GM18520 (cell line): ENCODE results near the gene TIPARP.
A peak's percentile ranks its signal among the peaks of the same experiment; 100 is the strongest.
"Not testable (repeated sequence)": the region's sequence is repeated elsewhere in the genome, so short reads cannot be mapped to it uniquely, and the experiment has no call there.

Experiments used
- ATAC-seq: cut with Tn5 transposase; IDR thresholded peaks from one replicate; pipeline ENCODE4 v1.9.1; 2021; ENCODE audit not compliant: unreplicated experiment

The TIPARP gene

DNA sequence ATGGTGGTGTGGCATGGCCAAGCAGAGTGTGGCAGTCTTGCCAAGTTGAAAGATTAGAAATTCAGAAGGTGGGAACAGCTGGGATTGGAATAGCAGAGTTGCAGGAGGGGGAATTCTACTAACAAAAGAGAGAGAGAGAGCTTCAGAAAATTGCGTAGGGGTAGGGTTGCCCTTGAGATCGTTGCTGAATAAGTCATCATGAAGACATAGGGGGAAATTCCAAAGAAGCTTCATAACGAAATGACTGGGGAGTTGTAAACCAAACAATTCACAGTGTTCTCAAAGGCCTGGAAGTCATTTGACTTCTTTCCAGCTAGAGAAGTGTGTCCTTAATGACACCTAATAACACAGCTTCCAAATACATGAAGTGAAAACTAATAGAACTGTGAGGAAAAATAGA is 26.3 kb upstream of the TIPARP start:
- no peak for ATAC-seq

DNA sequence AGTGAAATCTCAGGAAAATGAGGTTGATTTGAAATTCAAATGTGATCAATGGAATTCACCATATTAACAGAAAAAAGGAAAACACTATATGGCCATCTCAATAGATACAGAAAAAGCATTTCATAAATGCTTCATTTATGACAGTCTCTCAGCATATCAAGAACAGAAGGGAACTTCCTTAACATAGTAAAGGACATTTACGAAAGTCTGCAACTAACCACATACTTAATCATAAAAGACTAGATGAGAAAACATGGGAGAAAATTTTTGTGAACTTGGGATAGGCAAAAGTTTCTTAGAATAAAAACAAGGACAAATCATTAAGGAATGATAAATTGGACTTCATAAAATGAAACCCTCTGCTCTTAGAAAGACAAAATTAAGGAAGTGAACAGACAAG is 24.7 kb upstream of the TIPARP start:
- ATAC-seq: no peak

DNA sequence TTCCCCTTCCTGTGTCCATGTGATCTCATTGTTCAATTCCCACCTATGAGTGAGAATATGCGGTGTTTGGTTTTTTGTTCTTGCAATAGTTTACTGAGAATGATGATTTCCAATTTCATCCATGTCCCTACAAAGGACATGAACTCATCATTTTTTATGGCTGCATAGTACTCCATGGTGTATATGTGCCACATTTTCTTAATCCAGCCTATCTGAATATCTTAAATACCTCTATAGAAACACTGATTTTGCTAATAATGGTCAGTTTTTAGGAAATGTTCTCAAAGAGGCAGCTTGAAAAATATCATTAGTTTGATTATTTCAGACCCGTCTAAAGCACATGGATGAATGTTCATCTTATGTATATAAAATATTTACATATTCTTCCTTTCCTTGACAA is 21.7 kb upstream of the TIPARP start:
- ATAC-seq: not testable (repeated sequence)

DNA sequence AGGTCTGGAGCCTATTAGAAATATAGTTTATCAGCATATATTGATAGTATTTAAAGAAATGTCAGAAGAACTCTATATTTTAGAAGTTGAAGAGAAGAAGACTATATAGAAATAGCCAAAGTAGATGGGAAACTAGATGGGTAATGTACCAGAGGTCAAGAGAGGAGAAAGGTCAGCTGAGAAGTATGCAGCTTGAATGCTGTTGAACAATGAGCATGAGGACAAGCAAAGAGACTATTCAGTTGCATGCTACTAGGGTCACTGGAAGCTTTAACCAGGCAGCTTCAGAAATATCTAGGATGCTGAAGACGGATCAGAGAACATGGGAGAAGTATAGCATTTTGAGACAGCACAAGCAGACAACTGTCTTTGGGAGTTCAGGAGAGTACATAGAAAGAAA is 19.6 kb upstream of the TIPARP start:
- ATAC-seq: no peak

DNA sequence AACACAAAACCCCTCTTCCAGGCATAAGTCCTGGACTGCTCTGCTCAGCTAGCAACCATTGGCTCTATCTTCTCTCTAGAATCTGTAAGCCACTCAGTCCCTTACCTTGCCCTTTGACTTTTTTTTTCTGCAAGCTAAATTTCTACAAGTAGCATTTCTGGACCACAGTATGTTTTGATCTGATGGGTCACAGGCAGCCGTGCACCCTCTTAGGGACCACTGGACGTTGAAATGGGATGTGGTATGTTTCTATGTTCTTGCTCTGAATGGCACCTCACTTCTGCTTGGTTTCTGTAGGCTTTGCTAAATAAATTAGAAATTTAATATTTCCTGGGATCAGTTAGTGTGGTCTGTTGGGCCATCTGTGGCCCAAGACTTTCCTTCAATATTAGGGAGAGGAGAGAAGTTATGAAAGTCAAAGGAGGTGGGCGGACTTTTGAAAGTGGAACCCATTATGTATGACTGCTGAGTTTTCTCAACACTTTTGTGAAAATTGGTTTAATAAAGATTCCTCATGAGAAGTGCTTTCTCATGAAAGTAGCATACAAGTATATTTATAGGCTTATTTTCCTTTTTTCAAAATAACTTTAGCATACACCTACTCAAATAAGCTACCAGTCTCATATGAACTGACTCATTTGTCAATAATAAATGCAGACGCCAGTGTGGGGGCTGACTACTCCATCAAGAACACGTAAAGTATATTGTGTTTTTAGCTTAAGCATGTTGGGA is 18.4 kb upstream of the TIPARP start:
- no peak for ATAC-seq

DNA sequence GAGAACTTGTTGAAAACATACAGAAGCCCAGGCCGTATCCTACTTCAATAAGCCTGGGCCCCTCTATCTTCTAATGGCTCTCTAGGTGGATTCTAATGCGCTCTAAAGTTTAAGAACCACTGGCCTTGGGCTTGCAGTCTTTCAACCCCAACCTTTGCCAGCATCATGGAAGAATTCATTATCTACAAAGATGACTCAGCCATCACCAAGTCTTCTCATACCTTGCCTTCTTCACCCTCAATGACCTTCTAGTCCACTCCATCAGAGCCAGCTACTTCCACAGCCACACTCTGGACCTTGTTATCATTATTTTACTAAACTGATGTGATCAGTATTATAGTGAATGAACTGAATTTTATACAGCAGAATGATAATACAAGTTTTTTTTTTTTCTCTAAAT is 16.9 kb upstream of the TIPARP start:
- no peak for ATAC-seq

DNA sequence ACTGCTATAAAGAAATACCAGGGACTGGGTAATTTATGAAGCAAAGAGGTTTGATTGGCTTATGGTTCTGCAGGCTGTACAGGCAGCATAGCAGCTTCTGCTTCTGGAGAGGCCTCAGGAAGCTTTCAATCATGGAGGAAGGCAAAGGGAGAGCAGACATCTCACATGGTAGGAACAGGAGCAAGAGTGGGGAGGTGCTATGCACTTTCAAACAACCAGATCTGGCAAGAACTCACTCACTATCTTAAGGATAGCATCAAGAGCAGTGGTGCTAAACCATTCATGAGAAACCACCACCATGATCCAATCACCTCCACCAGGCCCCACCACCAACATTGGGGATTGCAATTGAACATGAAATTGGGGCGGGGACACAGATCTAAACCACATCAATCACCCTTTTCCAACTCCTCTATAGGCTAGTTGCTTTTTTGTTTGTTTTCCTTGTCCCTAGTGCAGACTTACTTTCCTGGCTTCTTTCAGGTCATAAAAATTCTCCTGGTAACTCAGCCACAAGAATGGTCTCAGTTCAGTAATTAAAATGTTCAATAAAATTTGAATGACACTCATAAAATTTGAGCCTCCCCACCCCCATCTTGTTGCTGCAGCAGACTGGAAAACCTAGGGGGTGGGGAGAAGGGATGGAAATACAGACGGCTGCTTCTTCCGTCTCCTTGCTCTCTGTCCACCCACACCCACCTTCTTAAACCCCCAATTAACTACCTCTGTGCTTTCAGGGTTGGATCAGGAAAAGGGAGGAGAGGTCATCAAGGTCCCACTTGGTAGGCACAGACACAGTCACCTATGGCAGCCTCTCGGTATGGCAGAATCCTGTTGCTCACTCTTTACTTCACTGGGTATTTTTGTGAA is 16.3 kb upstream of the TIPARP start:
- ATAC-seq: no peak

DNA sequence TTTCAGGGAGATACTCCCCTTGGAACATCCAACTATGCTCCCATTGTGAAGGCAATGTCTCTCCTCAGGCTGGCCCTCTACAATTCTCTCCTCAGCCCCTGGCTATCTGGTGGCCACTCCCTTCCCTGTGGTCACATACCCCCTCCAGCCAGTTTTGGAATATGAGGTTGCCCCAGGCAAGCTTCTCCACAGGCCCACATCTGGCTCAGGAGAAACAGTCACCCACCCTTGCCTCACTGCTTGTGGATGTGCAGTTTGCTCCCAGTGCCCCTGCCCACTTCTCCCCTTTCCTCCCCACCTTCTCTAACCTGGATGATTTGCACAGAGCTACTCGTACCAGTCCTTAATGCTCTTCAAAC is 15.7 kb upstream of the TIPARP start:
- no peak for ATAC-seq

DNA sequence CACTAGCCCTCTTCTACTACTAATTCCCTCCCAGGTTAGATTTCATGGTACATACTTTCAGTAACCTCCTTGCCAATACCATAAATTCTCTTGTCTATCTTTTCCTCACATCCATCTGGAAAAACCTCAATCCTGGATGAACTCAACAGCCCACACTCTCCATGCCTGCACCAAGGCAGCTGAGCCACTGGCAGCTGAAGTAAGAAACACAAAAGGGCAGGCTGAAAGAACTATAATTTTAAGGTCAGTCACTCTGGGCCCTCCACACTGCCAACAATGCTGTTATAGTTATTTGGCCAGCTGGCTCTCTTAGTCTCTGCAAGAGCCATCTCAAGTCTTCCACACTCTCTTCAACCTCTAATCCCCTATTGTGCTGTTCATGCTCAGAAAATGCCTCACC is 15.1 kb upstream of the TIPARP start:
- ATAC-seq: no peak

DNA sequence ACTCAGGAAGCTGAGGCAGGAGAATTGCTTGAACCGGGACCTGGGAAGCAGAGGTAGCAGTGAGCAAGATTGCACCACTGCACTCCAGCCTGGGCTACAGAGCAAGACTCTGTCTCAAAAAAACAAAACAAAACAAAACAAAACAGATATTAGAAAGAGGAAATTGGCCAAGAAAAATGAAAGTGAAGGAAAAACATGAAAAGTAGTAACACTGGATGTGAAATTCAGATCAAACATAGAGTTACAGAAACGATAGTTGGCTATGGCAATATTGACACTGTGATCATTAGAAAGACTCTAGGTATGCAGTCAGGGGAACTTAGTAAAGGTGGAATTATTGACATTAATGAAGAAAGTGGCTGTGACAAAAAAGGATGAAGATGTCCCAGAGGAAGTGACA is 13.2 kb upstream of the TIPARP start:
- ATAC-seq: no peak

DNA sequence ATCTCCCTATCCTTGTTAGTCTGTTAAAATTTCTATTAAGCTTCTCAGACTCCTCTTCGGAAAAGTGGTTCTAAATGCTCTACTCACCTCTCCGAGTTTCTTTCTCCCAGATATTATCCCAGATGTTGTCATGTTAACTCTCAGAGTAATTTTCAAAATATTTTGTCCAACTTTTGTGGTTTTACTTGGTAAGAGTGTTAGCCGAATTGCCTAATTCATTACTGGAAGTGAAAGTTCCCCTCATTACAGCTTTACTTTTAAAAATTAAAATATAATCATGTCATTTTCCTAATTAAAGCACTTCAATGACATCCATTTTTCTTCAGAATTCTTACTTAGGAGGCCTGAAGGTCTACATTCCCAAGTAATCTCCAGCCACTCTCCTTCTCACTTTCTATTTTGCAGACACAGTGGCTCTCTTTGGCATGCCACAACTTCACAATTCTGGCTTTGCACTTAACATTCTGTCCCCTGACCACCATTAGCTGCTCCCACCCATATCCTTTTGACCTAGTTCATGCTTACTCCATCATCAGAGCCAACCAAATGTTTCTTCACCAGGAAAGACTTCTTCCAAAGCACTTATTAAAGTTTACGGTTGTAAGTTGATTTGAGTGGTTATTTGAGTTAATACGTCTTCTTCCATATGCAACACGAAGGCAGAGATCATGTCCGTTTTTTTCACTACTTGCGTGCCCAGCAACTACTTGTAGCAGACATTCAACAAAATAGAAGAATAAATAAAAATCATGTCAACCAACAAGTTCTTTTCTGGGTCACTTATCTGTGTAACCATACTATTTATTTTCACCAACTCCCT is 10.2 kb upstream of the TIPARP start:
- no peak for ATAC-seq

DNA sequence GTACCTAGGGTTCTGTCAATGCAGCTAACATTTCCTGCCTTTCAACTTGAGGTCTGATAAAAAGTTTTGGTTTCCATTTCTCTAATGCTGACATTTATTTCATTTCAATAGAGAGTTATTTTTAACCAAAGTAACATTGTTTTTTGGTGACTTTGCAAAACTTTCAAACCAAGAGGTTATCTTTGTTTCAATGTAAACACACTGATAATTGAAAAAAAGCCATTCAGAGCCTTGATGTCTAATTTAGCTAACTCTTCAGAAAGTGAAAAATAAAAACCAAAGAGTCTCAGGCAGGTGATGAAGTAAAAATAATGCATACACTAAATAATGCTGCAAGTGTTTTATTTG is 9.6 kb upstream of the TIPARP start:
- ATAC-seq: peak; percentile 51

DNA sequence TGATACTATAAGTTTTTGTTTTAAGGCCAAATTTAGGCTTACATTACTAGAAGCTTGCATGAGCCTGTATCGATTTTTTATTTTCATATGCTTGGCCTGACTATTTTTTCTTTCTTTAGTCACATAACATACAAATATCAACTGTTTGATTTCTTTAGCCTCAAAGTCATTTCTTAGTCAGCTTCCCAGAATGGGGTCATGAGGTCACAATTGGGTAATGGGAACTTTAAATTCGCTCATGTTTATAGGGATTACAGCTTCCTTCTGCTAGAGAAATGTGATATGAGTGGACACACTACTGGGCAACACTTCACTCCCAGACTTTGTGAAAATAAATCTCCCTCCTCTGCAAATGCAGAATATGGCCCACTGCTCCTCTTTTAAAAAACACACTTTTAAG is 9.1 kb upstream of the TIPARP start:
- ATAC-seq: peak; percentile 2

DNA sequence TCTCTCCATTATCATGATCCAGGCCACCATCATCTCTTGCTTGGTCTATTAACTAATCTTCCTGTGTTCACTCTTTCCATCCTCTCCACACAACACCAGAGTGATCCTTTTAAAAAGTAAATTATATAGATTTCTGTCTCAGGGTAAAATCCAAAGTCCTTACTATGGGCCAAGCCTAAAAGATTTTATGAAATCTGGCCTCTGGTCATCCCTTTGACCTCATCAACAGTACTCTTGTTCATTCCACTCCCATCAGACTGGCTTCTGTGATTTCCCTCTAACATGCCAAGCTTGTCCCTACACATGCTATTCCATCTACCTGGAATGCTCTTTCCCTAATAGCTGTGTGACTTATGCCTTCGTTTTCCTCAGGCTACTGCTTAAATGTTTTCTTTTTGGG is 8.3 kb upstream of the TIPARP start:
- ATAC-seq: no peak

DNA sequence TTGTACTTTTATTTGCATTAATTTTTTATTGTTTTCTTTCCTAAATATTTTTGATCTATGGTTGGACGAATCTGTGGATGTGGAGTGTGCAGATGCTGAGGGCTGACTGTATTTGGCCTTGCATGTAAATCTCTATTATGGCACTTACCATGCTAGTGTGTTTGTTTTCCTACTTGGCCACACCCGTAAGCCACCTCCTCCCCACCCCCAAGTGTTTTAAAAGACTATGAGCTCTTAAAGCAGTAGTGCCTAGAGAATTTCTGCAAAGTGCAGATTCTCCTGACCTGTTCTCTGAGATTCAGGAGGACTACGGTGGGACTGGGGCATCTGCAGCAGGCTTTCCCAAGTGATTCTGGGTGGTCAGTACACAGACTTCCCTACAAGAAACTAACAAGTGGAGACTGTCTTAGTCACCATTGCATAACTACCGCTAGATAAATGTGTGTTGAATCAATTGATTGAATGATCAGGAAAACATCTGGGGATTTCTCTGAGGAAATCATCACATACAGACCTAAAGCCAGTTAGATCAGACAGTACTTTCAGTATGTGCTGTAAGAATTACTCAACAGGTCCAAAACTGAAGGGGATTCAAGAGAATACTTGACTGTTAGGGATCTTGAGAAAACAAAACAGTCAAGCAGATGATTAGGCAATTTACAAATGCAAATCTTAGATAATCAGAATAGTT is 6.2 kb upstream of the TIPARP start:
- no peak for ATAC-seq

DNA sequence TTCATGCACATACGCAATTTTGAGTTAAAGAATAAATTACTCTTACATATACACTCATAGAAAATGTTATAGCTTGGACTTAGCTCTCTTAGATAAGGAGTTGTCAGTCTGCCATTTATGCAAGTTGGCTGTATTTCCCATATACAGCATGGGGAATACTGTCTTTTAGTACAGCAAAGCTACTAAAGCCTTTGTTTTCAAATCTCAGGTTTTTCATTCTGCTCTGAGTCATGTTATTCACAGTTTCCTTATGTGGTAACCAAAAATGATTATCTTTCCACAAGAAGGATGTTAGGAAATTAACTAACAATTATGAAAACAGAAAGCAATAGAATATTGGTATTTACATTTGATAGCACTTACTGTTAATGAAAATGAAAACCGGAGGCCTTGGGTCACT is 4.3 kb upstream of the TIPARP start:
- no peak for ATAC-seq

DNA sequence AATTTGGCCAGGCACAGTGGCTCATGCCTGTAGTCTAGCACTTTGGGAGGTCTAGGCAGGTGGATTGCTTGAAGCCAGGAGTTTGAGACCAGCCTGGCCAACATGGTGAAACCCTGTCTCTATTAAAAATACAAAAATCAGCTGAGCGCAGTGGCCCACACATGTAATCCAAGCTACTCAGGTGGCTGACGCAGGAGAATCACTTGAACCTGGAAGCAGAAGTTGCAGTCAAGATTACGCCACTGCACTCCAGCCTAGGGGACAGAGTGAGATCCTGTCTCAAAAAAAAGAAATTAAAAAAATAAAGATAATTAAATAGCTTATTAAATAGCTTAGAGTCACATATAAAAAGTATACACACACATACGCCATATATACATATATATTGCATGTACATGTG is 3.7 kb upstream of the TIPARP start:
- no peak for ATAC-seq

DNA sequence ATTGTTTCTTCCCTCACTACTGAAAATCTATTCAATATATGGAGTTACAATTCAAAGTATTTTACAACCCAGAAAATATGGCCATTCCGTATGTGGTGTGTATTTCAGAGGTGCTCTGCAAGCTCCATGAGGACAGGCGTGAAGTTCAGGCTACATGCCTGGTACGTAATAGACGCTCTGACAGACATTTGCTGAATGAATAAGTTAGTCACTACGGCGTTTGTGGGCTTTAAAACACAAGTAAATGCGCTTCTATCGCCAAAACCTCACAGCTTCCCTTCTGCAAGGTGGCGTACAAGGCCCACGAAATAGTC is 701 bp upstream of the TIPARP start:
- no peak for ATAC-seq

DNA sequence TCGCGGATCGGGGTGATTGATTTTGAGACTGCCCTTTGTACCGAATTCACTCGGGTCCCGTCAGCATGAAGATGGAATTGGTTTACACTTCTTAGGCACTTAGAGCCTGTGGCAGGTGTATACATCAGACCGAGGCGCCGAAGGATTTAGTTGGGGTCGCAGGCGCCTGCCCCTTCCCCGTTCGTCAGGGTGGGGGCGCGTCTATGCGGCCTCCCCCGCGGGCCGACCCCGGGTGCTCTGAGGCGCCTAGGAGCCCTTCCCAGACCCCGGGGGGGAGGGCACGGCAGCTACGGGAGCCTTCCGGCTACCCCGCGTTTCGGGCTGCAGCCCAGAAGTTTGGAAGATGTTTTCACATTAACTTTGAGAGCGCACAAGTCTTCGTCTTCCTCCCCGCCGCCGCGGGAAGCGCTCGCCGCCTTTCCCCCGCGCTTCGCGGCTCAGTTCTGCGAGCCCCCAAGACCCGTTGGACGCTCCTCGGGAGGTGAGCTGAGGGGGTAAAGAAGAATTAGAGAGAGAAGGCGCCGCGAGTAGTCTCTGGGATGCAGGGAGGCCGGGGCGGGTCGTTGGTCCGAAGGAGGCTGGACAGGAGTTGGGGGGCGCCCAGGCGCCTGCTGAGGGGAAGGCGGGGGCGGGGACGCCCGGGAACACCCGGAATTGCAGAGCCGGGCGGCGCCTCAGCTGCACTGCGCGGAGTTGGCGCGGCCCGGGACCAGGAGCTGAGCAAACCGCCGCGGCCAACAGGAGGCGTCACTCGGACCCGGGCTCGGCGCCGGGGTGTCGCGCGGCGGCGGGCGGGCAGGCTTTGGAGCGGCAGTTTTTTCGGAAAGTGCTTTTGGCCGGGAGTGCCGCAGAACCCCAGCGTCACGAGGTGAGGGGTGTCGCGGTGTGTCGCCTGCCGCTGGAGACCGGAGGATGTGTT is 780 bp downstream of the TIPARP start:
- ATAC-seq: no peak
